Neural cell (in vitro differentiated cells): Measurements from ENCODE around the gene CYBB. TPM values are rescaled to one million over a fixed set of nuclear protein-coding genes. Genes with fewer than 3 reads are reported as not detected.

Source experiments
- H2AFZ ChIP-seq: fragments of 200-600, 300-800 bp; sonication (generic), shearing (Covaris generic); 2 replicates; pipeline ENCODE4 v1.6.0; 2014; ENCODE audit warnings: low read depth, mild to moderate bottlenecking, antibody characterized with exemption, low read length, moderate library complexity
- H3F3A ChIP-seq: fragments of 200-600 bp; shearing (Covaris generic); 2 replicates; pipeline ENCODE4 v1.6.1; 2016; ENCODE audit warnings: mild to moderate bottlenecking, moderate library complexity, mixed read lengths, antibody characterized with exemption, low read length; ENCODE audit not compliant: insufficient read depth, poor library complexity, severe bottlenecking
- H3K27ac ChIP-seq: fragments of 200-600, 300-800 bp; sonication (generic), shearing (Covaris generic); 2 replicates; pipeline ENCODE4 v1.5.1; 2014; ENCODE audit warnings: mild to moderate bottlenecking, low read length, moderate library complexity
- H3K27me3 ChIP-seq: fragments of 300-800, 200-600 bp; sonication (generic), shearing (Covaris generic); 2 replicates; pipeline ENCODE4 v1.6.0; 2014; ENCODE audit warnings: mild to moderate bottlenecking, low read depth, low read length, moderate library complexity; ENCODE audit not compliant: insufficient read depth
- H3K36me3 ChIP-seq: fragments of 300-800, 200-600 bp; sonication (generic), shearing (Covaris generic); 2 replicates; pipeline ENCODE4 v1.5.1; 2014; ENCODE audit warnings: mild to moderate bottlenecking, antibody characterized with exemption, low read length, moderate library complexity; ENCODE audit not compliant: insufficient read depth
- H3K4me2 ChIP-seq: fragments of 300-800, 200-600 bp; sonication (generic), shearing (Covaris generic); 2 replicates; pipeline ENCODE4 v1.6.0; 2014; ENCODE audit warnings: mild to moderate bottlenecking, low read length
- H3K4me3 ChIP-seq: fragments of 300-800, 200-600 bp; sonication (generic), shearing (Covaris generic); 2 replicates; pipeline ENCODE4 v1.5.1; 2014; ENCODE audit warnings: mild to moderate bottlenecking, low read length, moderate library complexity
- H3K79me2 ChIP-seq: fragments of 200-600 bp; shearing (Covaris generic); replicated peaks from 2 replicates; pipeline ENCODE4 v1.6.0; 2014; ENCODE audit warnings: mild to moderate bottlenecking, low read length, moderate library complexity; ENCODE audit not compliant: insufficient read depth
- H3K9ac ChIP-seq: fragments of 300-800, 200-600 bp; sonication (generic), shearing (Covaris generic); 2 replicates; pipeline ENCODE4 v1.6.1; 2016; ENCODE audit warnings: mild to moderate bottlenecking, low read length, mixed read lengths
- H3K9me2 ChIP-seq: fragments of 200-600 bp; shearing (Covaris generic); 2 replicates; pipeline ENCODE4 v1.6.1; 2016; ENCODE audit warnings: mild to moderate bottlenecking, low read length, mixed read lengths; ENCODE audit not compliant: insufficient read depth
- H3K9me3 ChIP-seq: fragments of 200-600, 300-800 bp; sonication (generic), shearing (Covaris generic); 2 replicates; pipeline ENCODE4 v1.6.1; 2016; ENCODE audit warnings: mild to moderate bottlenecking, mixed run types, low read length, moderate library complexity, mixed read lengths
- H4K20me1 ChIP-seq: fragments of 200-600 bp; shearing (Covaris generic); 2 replicates; pipeline ENCODE4 v1.6.1; 2016; ENCODE audit warnings: mild to moderate bottlenecking, mixed run types; ENCODE audit not compliant: insufficient read depth
- EP300 ChIP-seq: fragments of 450-650 bp; conservative IDR thresholded peaks from 2 replicates; pipeline ENCODE4 v1.6.1; 2014; ENCODE audit warnings: antibody characterized with exemption, mild to moderate bottlenecking, moderate library complexity; ENCODE audit not compliant: poor library complexity, severe bottlenecking
- EZH2 ChIP-seq: fragments of 200-600, 300-800 bp; shearing (Covaris generic), sonication (generic); IDR thresholded peaks from 2 replicates; pipeline ENCODE4 v1.6.1; 2014; ENCODE audit warnings: antibody characterized with exemption, low read length, borderline replicate concordance, mild to moderate bottlenecking; ENCODE audit not compliant: insufficient read depth, poor library complexity, severe bottlenecking
- MXI1 ChIP-seq: fragments of 450-650 bp; conservative IDR thresholded peaks from 2 replicates; pipeline ENCODE4 v1.6.1; 2014; ENCODE audit warnings: antibody characterized with exemption, mild to moderate bottlenecking; ENCODE audit not compliant: poor library complexity, severe bottlenecking
- POLR2AphosphoS5 ChIP-seq: IDR thresholded peaks from 2 replicates; pipeline ENCODE4 v1.6.1; 2012
- RAD21 ChIP-seq: fragments of 450-650 bp; conservative IDR thresholded peaks from 2 replicates; pipeline ENCODE4 v1.6.1; 2014; ENCODE audit warnings: antibody characterized with exemption, mild to moderate bottlenecking, moderate library complexity
- SMC3 ChIP-seq: fragments of 450-650 bp; conservative IDR thresholded peaks from 2 replicates; pipeline ENCODE4 v1.6.1; 2014; ENCODE audit warnings: antibody characterized with exemption, mild to moderate bottlenecking, moderate library complexity; ENCODE audit not compliant: poor library complexity
- TAF1 ChIP-seq: IDR thresholded peaks from 2 replicates; pipeline ENCODE4 v1.6.1; 2012; ENCODE audit warnings: low read depth
- polyA plus RNA-seq: library from polyadenylated mRNA; depleted of rRNA; stranded (reverse); fragments of >200 nt; gene quantifications from 2 replicates; pipeline ENCODE4 v1.2.3, GENCODE V29; 2014
- TF ChIP-seq, protein P1 (sequence below): fragments of 450-650 bp; IDR thresholded peaks from 2 replicates; pipeline ENCODE4 v1.5.1; 2014; ENCODE audit warnings: antibody characterized with exemption, mild to moderate bottlenecking, moderate library complexity; ENCODE audit not compliant: poor library complexity, severe bottlenecking
- TF ChIP-seq, protein P2 (sequence below): IDR thresholded peaks from 2 replicates; pipeline ENCODE4 v1.6.1; 2012; ENCODE audit warnings: borderline replicate concordance

The CYBB gene
- polyA plus RNA-seq, 1 donor from 2014 or later: 0.83 TPM

DNA sequence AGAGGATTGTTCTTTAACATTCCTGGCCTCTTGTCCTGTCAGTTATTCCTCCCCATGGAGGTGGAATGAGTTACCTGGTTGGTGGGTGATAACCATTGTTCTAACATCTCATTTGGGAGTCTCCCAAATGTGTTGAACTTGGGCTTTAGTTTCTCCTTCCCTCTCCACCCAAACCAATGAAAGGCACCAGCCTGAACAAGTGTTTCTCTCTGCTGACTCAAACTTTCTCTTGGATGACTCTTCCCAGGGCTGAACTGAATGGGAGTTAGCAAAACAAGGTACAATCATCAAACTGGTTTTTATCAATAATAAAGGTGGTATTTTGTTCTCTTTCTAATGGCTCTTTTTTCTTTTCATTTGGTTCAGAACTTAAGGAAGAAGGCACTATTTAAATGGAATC is 64.8 kb downstream of the CYBB start:
- Histone ChIP-seq H3K36me3 (no peaks in the 10 kb centered on the region), H3K9me2 (no peaks in the 10 kb centered on the region), H2AFZ (no peak overlapping the region), H3F3A (no peaks in the 10 kb centered on the region), H3K27me3 (no peaks in the 10 kb centered on the region), H3K9me3 (no peaks in the 10 kb centered on the region), H3K79me2 (no peaks in the 10 kb centered on the region), H4K20me1 (no peaks in the 10 kb centered on the region), H3K4me2 (no peak overlapping the region), H3K9ac (no peak overlapping the region), H3K4me3 (no peak overlapping the region), H3K27ac (no peak overlapping the region)
- no peak for TF ChIP-seq EZH2
- TF ChIP-seq EP300: no peak
- TF ChIP-seq RAD21: no peak

DNA sequence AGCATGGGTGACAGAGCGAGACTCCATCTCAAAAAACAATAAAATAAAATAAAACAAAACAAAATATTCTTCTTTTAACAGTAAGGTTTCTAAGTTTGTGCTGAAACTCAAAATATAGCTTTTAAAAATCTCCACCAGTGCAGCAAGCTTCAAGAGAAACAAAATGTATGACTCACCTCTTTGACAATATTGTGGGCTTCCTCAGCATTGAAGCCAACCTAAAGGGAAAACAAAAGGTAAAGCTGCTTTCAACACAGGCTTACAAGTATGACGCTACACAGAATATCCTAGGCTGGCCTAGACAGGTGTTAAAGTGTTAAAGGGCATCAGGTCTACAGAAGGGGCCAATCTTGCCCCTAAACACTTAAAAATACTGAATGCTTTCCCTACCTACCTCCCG is 66.3 kb downstream of the CYBB start:
- Histone ChIP-seq H3K9me2 (no peaks in the 10 kb centered on the region), H3K9ac (no peak overlapping the region), H3K4me3 (no peak overlapping the region), H4K20me1 (no peaks in the 10 kb centered on the region), H3K9me3 (no peaks in the 10 kb centered on the region), H3K27me3 (no peaks in the 10 kb centered on the region), H2AFZ (no peak overlapping the region), H3K79me2 (no peaks in the 10 kb centered on the region), H3K4me2 (no peak overlapping the region), H3K27ac (no peak overlapping the region), H3K36me3 (no peaks in the 10 kb centered on the region), H3F3A (no peaks in the 10 kb centered on the region)
- TF ChIP-seq, protein P1, sequence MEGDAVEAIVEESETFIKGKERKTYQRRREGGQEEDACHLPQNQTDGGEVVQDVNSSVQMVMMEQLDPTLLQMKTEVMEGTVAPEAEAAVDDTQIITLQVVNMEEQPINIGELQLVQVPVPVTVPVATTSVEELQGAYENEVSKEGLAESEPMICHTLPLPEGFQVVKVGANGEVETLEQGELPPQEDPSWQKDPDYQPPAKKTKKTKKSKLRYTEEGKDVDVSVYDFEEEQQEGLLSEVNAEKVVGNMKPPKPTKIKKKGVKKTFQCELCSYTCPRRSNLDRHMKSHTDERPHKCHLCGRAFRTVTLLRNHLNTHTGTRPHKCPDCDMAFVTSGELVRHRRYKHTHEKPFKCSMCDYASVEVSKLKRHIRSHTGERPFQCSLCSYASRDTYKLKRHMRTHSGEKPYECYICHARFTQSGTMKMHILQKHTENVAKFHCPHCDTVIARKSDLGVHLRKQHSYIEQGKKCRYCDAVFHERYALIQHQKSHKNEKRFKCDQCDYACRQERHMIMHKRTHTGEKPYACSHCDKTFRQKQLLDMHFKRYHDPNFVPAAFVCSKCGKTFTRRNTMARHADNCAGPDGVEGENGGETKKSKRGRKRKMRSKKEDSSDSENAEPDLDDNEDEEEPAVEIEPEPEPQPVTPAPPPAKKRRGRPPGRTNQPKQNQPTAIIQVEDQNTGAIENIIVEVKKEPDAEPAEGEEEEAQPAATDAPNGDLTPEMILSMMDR: no peak
- TF ChIP-seq TAF1 (no peak), EZH2 (no peak), EP300 (no peak), POLR2AphosphoS5 (no peak), MXI1 (no peak), SMC3 (no peak), RAD21 (no peak)
- TF ChIP-seq, protein P2, sequence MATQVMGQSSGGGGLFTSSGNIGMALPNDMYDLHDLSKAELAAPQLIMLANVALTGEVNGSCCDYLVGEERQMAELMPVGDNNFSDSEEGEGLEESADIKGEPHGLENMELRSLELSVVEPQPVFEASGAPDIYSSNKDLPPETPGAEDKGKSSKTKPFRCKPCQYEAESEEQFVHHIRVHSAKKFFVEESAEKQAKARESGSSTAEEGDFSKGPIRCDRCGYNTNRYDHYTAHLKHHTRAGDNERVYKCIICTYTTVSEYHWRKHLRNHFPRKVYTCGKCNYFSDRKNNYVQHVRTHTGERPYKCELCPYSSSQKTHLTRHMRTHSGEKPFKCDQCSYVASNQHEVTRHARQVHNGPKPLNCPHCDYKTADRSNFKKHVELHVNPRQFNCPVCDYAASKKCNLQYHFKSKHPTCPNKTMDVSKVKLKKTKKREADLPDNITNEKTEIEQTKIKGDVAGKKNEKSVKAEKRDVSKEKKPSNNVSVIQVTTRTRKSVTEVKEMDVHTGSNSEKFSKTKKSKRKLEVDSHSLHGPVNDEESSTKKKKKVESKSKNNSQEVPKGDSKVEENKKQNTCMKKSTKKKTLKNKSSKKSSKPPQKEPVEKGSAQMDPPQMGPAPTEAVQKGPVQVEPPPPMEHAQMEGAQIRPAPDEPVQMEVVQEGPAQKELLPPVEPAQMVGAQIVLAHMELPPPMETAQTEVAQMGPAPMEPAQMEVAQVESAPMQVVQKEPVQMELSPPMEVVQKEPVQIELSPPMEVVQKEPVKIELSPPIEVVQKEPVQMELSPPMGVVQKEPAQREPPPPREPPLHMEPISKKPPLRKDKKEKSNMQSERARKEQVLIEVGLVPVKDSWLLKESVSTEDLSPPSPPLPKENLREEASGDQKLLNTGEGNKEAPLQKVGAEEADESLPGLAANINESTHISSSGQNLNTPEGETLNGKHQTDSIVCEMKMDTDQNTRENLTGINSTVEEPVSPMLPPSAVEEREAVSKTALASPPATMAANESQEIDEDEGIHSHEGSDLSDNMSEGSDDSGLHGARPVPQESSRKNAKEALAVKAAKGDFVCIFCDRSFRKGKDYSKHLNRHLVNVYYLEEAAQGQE: no peak

DNA sequence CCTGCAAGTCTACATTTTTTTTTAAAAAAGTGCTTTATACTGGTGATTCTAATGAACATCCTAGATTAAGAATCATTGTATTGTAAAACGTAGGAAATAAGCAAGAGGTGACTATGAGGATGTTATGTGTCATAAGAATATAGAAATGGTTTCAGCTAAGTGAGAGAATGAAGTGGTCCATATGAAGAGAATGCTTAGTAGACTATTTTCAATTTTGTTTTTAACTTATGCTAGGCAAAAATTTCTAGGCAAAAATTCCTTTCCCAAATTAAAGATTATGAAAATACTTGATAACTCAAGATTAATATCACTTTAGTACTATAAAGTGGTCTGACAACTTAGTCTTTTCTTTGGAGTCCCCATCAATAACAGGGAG is 66.7 kb downstream of the CYBB start:
- no peak overlapping the region for H3K4me2 ChIP-seq
- H3K36me3 ChIP-seq: no peaks in the 10 kb centered on the region
- peak overlapping the region; percentile 46 for H3K4me3 ChIP-seq
- H4K20me1 ChIP-seq: no peaks in the 10 kb centered on the region
- no peaks in the 10 kb centered on the region for H3K9me2 ChIP-seq
- no peaks in the 10 kb centered on the region for H3F3A ChIP-seq
- no peaks in the 10 kb centered on the region for H3K9me3 ChIP-seq
- no peak overlapping the region for H3K27ac ChIP-seq
- TF ChIP-seq, protein P2: no peak
- TF ChIP-seq TAF1 (no peak), POLR2AphosphoS5 (no peak), MXI1 (no peak), RAD21 (no peak), EP300 (no peak), SMC3 (no peak), EZH2 (no peak)
- TF ChIP-seq, protein P1: no peak
- H3K27me3 ChIP-seq: no peaks in the 10 kb centered on the region
- no peaks in the 10 kb centered on the region for H3K79me2 ChIP-seq
- no peak overlapping the region for H3K9ac ChIP-seq
- no peak overlapping the region for H2AFZ ChIP-seq
